SW480 (cell line): Measurements from ENCODE around the gene ANTXR2.
A peak's percentile ranks its signal among the peaks of the same experiment; 100 is the strongest.

ENCODE experiments used
- DNase-seq: peaks from one replicate; pipeline ENCODE4 v3.0.0-alpha.2; 2016; ENCODE audit warnings: low spot score

ANTXR2 gene

DNA sequence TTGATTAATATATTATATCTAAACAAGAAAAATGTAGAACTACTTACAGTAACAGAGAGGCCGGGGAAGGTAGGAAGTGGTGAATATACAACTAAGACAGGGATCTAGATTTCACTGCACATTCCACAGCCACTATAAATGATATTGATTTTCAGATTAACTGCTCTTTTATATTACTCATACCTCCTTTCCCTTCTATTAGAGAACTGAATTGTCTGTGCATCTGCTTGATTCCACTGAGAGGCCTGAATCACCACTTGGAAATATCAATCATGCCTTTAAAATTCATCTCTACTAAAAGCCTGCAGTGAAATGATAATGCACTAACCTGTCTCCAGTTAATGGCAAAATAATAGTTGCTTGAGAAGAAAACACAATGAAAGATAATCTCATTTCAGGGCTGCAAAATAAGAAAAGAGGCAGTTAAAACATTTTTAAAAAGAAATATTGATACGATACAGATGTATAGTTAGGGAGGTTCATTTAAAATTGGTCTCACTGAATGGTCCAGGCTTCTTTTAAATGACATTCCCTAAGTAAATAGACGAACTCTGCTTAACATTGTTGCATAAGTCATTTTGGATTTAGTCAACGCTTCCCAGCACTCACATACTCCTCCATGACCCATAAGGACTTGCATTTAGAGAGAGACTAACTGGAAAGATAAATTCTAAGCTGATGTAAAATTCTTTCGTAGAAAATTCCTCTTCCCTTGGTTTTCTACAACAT, 3.8 kb downstream of the ANTXR2 start:
- no peak for DNase-seq

- no peak for DNase-seq
These were observed 7.4 kb downstream of the ANTXR2 start for GRCh38 chr4:80065601-80066000.

- no peak for DNase-seq
These were observed 10.5 kb downstream of the ANTXR2 start for GRCh38 chr4:80062527-80062926.

DNA sequence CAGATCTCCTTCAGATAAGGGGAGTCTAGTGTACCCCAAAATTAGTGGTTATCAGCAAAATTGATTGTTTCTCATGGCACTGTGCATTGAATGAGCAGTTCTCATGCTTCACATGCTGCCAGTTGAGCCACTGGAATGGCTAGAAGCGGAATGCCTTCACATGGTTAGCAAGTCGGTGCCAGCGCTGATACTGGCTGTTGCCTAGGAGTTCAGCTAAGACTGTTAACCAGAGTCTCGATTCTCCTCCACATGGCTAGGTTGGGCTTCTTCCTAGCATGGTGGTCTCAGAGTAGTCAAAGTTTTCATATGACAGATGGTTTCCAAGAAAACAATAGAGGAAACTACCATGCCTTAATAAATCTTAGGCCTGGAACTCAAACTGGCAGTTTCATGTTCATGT, 12.2 kb downstream of the ANTXR2 start:
- no peak for DNase-seq

- DNase-seq, result no peak
These were observed 14.3 kb downstream of the ANTXR2 start for GRCh38 chr4:80058740-80059139.

- no peak for DNase-seq
These were observed 18.7 kb downstream of the ANTXR2 start for GRCh38 chr4:80054375-80054774.

GRCh38 chr4:80053140-80053910, 19.7 kb downstream of the ANTXR2 start:
- no peak for DNase-seq

DNA sequence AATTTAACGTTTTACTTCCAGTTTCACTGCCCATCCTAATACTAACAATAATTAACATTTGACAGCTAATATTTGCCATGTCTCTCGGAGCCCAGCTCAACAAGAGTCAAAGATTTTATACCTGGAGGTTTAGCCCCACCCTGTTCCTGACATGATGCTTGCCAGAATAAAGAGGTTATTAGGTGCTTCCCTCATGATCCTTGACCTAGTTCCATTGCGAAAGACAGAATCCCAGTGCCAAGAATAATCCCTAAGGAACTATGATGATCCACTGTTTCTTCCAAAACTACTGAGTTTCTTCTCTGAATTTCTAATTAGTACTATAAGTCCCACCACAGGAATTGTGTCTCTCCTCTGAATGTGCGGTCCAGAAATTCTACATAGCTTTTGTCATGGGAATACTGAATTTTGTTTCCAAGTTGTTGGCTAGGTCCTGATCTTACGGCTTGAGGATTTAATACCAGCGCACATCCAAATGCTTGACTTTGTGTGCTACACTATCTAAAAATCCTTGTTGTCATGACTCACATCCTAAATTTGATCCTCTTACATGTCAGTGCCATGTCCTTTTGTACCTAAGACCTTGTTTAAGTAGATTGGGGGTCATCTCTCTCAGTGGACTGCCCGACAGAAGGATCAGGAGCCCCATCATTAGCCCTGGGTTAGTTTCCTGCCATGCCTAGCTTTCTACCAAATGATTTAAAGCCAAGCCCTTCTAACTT, 23.1 kb downstream of the ANTXR2 start:
- DNase-seq, result no peak

DNA sequence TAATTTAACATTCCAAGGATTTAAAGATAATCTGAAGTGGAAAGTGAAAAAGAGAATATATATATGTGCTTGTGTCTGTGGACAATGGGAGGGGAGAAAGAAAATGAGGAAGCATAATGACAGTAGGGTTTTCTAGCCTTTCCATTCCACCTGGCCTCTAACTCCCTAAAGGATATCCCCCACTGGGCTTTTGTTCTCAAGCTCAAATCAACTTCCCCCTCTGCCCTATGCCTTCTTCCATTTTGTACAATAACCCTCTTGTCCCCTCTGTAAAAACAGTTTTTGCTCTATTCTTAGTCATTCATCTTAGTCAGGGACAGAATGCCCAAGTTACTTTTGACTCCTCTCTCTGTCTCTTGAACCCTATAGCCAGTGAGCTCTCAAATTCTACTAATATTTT, 23.6 kb downstream of the ANTXR2 start:
- DNase-seq, result no peak

- DNase-seq, result no peak
These were observed 27.2 kb downstream of the ANTXR2 start for GRCh38 chr4:80045786-80046185.

DNA sequence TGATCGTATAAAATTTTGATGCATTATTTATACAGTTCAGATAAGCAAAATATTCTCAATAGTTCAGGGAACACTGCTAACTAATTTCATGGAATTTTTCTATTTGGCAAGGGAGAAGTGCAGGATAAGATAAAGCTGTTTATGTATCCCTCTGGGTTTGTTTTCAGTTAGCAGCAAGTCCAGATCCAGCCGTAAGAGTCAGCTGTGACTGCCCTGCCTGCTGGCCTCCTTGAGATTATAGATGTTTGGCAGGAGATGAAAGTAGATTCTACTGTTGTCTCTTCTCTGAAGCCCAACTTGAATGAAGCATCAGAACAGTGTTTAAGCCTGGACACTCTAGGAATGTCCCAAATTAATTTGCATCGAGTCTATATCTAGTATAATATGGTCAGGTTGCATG, 29.5 kb downstream of the ANTXR2 start:
- no peak for DNase-seq

DNA sequence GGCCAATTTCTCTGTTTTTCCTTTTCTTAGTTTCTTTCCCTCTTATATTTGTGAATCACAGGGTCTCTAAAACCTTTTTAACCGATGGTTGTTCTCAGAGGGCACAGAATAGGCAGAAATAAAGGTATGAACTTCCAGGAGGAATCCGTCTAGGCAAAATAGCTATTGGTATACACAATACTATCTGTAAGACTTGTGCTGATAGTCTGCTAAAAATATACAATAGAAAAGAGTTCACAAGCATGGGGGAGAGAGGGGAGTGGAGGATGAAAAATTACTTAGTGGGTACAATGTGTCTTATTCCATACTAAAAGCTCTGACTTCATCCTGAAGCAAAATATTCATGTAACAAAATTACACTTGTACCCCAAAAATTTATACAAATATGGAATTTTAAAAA, 30.2 kb downstream of the ANTXR2 start:
- no peak for DNase-seq

DNA sequence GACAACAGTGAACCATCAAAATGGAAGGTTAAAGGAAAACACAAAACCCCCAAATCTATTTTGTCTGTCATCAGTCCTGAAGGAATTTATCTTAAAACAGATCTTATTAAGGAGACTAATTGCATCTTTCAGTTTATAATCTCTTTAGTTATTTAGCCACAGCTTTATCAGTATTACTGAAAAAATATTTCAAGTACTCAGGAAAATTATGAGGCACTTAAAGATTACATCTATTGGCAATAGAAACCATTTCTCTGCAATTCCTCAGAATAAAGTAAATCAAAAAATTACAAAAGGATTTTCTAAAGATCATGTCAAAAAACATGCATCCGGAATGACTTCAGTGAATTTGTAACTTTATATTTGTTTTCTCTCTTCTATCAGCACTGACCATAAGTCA, 35.2 kb downstream of the ANTXR2 start:
- DNase-seq, result no peak

- DNase-seq, result no peak
These were observed 35.9 kb downstream of the ANTXR2 start for GRCh38 chr4:80036949-80037685.

DNA sequence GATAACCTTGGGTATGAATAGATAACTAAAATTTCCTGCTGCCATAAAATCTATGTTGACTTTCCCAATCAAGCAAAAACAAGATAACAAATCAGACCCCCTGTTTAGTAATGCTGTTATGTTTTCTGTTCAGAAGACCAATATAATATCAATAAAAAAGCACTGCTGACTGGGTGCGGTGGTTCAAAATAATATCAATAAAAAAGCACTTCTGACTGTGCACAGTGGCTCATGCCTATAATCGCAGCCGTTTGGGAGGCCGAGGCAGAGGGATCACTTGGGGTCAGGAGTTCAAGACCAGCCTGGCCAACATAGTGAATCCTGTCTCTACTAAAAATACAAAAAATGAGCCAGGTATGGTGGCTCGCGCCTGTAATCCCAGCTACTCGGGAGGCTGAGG, 36.7 kb downstream of the ANTXR2 start:
- DNase-seq, result no peak

DNA sequence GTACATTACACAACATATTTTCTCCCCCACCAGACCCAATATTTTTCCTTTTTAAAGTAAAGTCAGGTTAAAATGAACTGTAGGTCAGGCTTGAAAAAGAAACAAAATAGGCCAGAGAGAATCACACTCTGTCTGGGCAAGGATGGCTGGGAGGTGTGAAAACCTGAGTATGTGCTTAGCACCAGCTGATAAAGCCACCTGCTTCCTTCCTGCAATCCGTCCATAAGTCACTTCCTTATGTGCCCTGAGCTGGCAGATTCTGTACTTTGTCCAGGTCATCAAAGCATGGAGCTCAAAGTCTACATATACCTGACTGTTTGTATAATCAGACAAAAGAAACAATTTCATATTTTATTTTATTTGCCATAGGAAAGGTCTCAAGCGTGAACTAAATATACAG, 37.7 kb downstream of the ANTXR2 start:
- DNase-seq, result peak; percentile 26

DNA sequence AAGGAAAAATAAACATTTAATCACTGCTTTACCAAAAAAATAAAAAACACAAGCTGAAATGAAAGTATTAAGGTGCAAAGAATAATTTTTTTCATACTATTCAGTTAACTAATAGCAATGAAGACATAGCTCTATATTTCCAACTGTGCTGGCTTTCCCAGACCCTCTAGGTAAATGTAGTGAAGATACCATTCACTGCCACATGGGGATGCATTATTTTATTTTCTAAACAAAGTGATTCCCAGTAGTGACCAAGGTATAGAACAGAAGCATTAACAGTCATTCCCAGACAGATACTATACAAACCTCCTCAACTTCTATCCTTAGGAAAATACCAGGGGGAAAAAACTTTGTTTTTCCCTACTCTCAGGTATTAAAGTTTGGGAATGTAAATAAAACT, 39.4 kb downstream of the ANTXR2 start:
- peak; percentile 1 for DNase-seq

- no peak for DNase-seq
These were observed 43.7 kb downstream of the ANTXR2 start for GRCh38 chr4:80029364-80029763.

DNA sequence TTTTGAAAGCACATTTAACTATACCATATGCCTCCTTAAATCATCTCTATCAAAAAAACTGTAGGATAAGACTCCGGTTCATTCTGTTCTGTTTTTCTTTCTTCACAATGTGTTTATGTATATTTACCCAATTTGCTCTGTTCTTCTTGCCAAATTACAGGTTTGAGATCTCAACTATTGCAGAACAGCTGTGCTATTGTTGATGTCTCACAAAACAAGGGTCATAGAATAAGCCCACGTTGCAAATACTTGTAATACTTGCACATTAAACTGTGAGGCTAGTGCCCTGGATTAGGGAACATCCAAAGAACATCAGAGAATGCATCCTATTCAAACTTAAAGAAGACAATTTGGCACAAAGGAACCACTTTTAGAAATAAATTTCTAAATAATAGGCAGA, 45.4 kb downstream of the ANTXR2 start:
- DNase-seq, result no peak

DNA sequence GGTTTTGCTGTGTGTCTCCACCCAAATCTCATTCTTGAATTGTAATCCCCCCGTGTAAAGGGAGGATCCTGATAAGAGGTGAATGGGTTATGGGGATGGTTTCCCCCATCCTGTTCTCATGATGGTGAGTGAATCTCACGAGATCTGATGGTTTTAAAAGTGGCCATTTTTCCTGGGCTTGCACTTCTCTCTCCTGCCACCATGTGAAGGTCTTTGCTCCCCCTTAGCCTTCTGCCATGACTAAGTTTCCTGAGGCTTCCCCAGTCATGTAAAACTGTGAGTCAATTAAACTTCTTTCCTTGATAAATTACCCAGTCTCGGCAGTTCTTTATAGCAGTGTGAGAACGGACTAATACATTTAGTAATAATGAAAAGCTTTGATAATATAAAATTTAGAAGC, 46.9 kb downstream of the ANTXR2 start:
- no peak for DNase-seq

- no peak for DNase-seq
These were observed 48.7 kb downstream of the ANTXR2 start for GRCh38 chr4:80024335-80024734.

GRCh38 chr4:80022282-80022681, 50.7 kb downstream of the ANTXR2 start:
- DNase-seq, result no peak
